HG03045 (cell line): Measurements from ENCODE around the gene MFSD11.
"Not testable (repeated sequence)": the region's sequence is repeated elsewhere in the genome, so short reads cannot be mapped to it uniquely, and the experiment has no call there.

Experiments used
- ATAC-seq: cut with Tn5 transposase; IDR thresholded peaks from one replicate; pipeline ENCODE4 v1.9.1; 2021; ENCODE audit warnings: mild to moderate bottlenecking, moderate library complexity; ENCODE audit not compliant: unreplicated experiment

MFSD11 gene

GRCh38 chr17:76725580-76726230, 12.2 kb upstream of the MFSD11 start:
- peak; percentile 27 for ATAC-seq

GRCh38 chr17:76726231-76726775, 11.6 kb upstream of the MFSD11 start, which contains the start of gene JMJD6:
JMJD6 (minus strand) TSS chr17:76726606; CDS start chr17:76726475, 131 bp downstream.
- ATAC-seq, result peak; percentile 77

GRCh38 chr17:76726776-76727718, 10.9 kb upstream of the MFSD11 start, which contains the start of gene METTL23:
METTL23 (plus strand) TSS chr17:76726839; CDS start chr17:76729711, 2,872 bp downstream.
- ATAC-seq, result peak; percentile 48

GRCh38 chr17:76727745-76728456, 10.0 kb upstream of the MFSD11 start:
- no peak for ATAC-seq

- ATAC-seq, result not testable (repeated sequence)
Observed at GRCh38 chr17:76731800-76732733, 5.9 kb upstream of the MFSD11 start.

- no peak for ATAC-seq
Observed at GRCh38 chr17:76732734-76733617, 4.9 kb upstream of the MFSD11 start.

GRCh38 chr17:76733618-76733957, 4.3 kb upstream of the MFSD11 start:
- ATAC-seq, result no peak

- no peak for ATAC-seq
Observed at GRCh38 chr17:76734080-76734840, 3.7 kb upstream of the MFSD11 start.

- ATAC-seq, result no peak
Observed at GRCh38 chr17:76735006-76735405, 2.9 kb upstream of the MFSD11 start.

- no peak for ATAC-seq
Observed at GRCh38 chr17:76735586-76736348, 2.2 kb upstream of the MFSD11 start.

- ATAC-seq, result peak; percentile 21
Observed at GRCh38 chr17:76736349-76737081, 1.4 kb upstream of the MFSD11 start.

- peak; percentile 64 for ATAC-seq
Observed at GRCh38 chr17:76737082-76737675, 740 bp upstream of the MFSD11 start, which contains the start of gene SRSF2. SRSF2 (minus strand) TSS chr17:76737331; CDS start chr17:76737160, 171 bp downstream.

- no peak for ATAC-seq
Observed at GRCh38 chr17:76738468-76738850, 540 bp downstream of the MFSD11 start.

GRCh38 chr17:76739568-76740115, 1.7 kb downstream of the MFSD11 start:
- ATAC-seq, result not testable (repeated sequence)

- ATAC-seq, result no peak
Observed at GRCh38 chr17:76740329-76741118, 2.6 kb downstream of the MFSD11 start.
